Neural progenitor cell (in vitro differentiated cells): Measurements from ENCODE around the gene GGA3. TPM values are rescaled to one million over a fixed set of nuclear protein-coding genes. Genes with fewer than 3 reads are reported as not detected.
"Not testable (repeated sequence)": the region's sequence is repeated elsewhere in the genome, so short reads cannot be mapped to it uniquely, and the experiment has no call there.

ENCODE experiments used
- DNase-seq: peaks from one replicate; pipeline ENCODE4 v3.0.0-alpha.2; 2016; ENCODE audit warnings: low spot score
- H2AFZ ChIP-seq: fragments of 200-600 bp; sonication (generic); replicated peaks from 2 replicates; pipeline ENCODE4 v1.6.1; 2016; ENCODE audit warnings: antibody characterized with exemption
- H3F3A ChIP-seq: fragments of 200-600 bp; sonication (generic); 2 replicates; pipeline ENCODE4 v1.6.1; 2016; ENCODE audit warnings: antibody characterized with exemption, low read depth
- H3K27ac ChIP-seq: fragments of 200-600 bp; sonication (generic); 2 replicates; pipeline ENCODE4 v1.5.1; 2016; ENCODE audit warnings: mild to moderate bottlenecking
- H3K27me3 ChIP-seq: fragments of 200-600 bp; sonication (generic); 2 replicates; pipeline ENCODE4 v1.6.1; 2016; ENCODE audit warnings: mild to moderate bottlenecking, moderate library complexity
- H3K36me3 ChIP-seq: fragments of 200-600 bp; sonication (generic); 2 replicates; pipeline ENCODE4 v1.5.1; 2016
- H3K4me1 ChIP-seq: fragments of 200-600 bp; sonication (generic); 2 replicates; pipeline ENCODE4 v1.6.1; 2016; ENCODE audit warnings: mixed run types
- H3K4me2 ChIP-seq: fragments of 200-600 bp; sonication (generic); 2 replicates; pipeline ENCODE4 v1.6.1; 2016
- H3K4me3 ChIP-seq: fragments of 200-600 bp; sonication (generic); 2 replicates; pipeline ENCODE4 v1.5.1; 2016
- H3K79me2 ChIP-seq: fragments of 200-600 bp; sonication (generic); 2 replicates; pipeline ENCODE4 v1.6.1; 2016; ENCODE audit warnings: low read depth
- H3K9ac ChIP-seq: fragments of 200-600 bp; sonication (generic); 2 replicates; pipeline ENCODE4 v1.6.1; 2016
- H3K9me3 ChIP-seq: fragments of 200-600 bp; sonication (generic); 2 replicates; pipeline ENCODE4 v1.5.1; 2016; ENCODE audit warnings: low read depth
- H4K20me1 ChIP-seq: fragments of 200-600 bp; sonication (generic); 2 replicates; pipeline ENCODE4 v1.6.1; 2016; ENCODE audit warnings: low read depth
- H3K27ac Mint-ChIP-seq: 3 replicates; pipeline ENCODE4 v1.8.0; 2021; ENCODE audit warnings: mixed read lengths
- H3K27me3 Mint-ChIP-seq: 2 replicates; pipeline ENCODE4 v1.8.0; 2022; ENCODE audit warnings: low read depth, mild to moderate bottlenecking, inconsistent platforms, moderate library complexity, mixed read lengths; ENCODE audit not compliant: insufficient read depth
- H3K36me3 Mint-ChIP-seq: 3 replicates; pipeline ENCODE4 v1.8.0; 2021; ENCODE audit warnings: mixed read lengths
- H3K4me1 Mint-ChIP-seq: 3 replicates; pipeline ENCODE4 v1.8.0; 2021; ENCODE audit warnings: mixed read lengths
- H3K4me3 Mint-ChIP-seq: 3 replicates; pipeline ENCODE4 v1.8.0; 2021; ENCODE audit warnings: mild to moderate bottlenecking, moderate library complexity, mixed read lengths
- H3K9me3 Mint-ChIP-seq: 3 replicates; pipeline ENCODE4 v1.8.0; 2020; ENCODE audit warnings: mixed read lengths
- CTCF ChIP-seq: fragments of 200-600 bp; sonication (generic); IDR thresholded peaks from 2 replicates; pipeline ENCODE4 v1.5.1; 2017; ENCODE audit warnings: antibody characterized with exemption, mild to moderate bottlenecking
- EZH2 ChIP-seq: fragments of 200-600 bp; sonication (generic); IDR thresholded peaks from 2 replicates; pipeline ENCODE4 v1.6.1; 2017; ENCODE audit warnings: antibody characterized with exemption, mild to moderate bottlenecking, moderate library complexity
- EZH2phosphoT487 ChIP-seq: fragments of 200-600 bp; sonication (generic); IDR thresholded peaks from 2 replicates; pipeline ENCODE4 v1.6.1; 2017; ENCODE audit warnings: antibody characterized with exemption
- total RNA-seq: library from RNA; depleted of rRNA; stranded (reverse); fragments of >200 nt; gene quantifications from 2 replicates; pipeline ENCODE4 v1.2.3, GENCODE V29; 2015; ENCODE audit warnings: low replicate concordance

The GGA3 gene
- total RNA-seq, 1 donor from 2014 or later = 28.0 TPM

GRCh38 chr17:75209061-75209460, 52.3 kb downstream of the GGA3 start:
- H3K4me2 ChIP-seq = no peak overlapping the region
- H3K79me2 ChIP-seq = peaks cover 57% of the 10 kb centered on the region
- H3K27me3 ChIP-seq = no peaks in the 10 kb centered on the region
- Mint-ChIP-seq H3K4me3 (no peak overlapping the region), H3K27me3 (peaks cover 9% of the 10 kb centered on the region), H3K9me3 (no peaks in the 10 kb centered on the region), H3K27ac (no peak overlapping the region), H3K36me3 (peaks cover 16% of the 10 kb centered on the region), H3K4me1 (peaks cover 10% of the 10 kb centered on the region)
- no peak overlapping the region for H3K4me3 ChIP-seq
- H3K9me3 ChIP-seq = no peaks in the 10 kb centered on the region
- no peak for DNase-seq
- no peak overlapping the region for H2AFZ ChIP-seq
- peaks cover 8% of the 10 kb centered on the region for H4K20me1 ChIP-seq
- H3K9ac ChIP-seq = no peak overlapping the region
- H3F3A ChIP-seq = peaks cover 19% of the 10 kb centered on the region
- H3K4me1 ChIP-seq = peaks cover 4% of the 10 kb centered on the region
- H3K36me3 ChIP-seq = peaks cover 19% of the 10 kb centered on the region
- TF ChIP-seq CTCF (no peak), EZH2phosphoT487 (no peak), EZH2 (no peak)
- H3K27ac ChIP-seq = no peak overlapping the region

DNA sequence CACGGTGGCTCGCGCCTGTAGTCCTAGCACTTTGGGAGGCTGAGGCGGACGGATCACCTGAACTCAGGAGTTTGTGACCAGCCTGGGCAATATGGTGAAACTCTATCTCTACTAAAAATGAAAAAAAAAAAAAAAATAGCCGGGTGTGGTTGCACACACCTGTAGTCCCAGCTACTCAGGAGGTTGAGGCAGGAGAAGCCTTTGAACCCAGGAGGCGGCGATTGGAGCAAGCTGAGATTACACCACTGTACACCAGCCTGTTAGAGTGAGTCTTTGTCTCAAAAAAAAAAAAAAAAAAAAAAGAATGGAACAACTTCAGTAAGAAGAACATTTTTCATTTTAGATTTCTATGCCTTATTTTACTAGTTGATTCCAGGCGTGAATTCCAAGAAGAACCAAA, 53.2 kb downstream of the GGA3 start:
- Histone ChIP-seq H4K20me1 (peaks cover 8% of the 10 kb centered on the region), H3K36me3 (peaks cover 17% of the 10 kb centered on the region), H3F3A (peaks cover 21% of the 10 kb centered on the region), H3K27ac (no peak overlapping the region), H3K79me2 (peaks cover 58% of the 10 kb centered on the region), H3K9ac (no peak overlapping the region), H2AFZ (no peak overlapping the region), H3K4me1 (peaks cover 4% of the 10 kb centered on the region), H3K4me3 (no peak overlapping the region), H3K9me3 (no peaks in the 10 kb centered on the region), H3K4me2 (no peak overlapping the region), H3K27me3 (no peaks in the 10 kb centered on the region)
- TF ChIP-seq CTCF (no peak), EZH2phosphoT487 (no peak), EZH2 (no peak)
- H3K36me3 Mint-ChIP-seq = peaks cover 16% of the 10 kb centered on the region
- DNase-seq = no peak
- H3K4me3 Mint-ChIP-seq = peak overlapping the region; percentile 77
- H3K27me3 Mint-ChIP-seq = peaks cover 9% of the 10 kb centered on the region
- no peaks in the 10 kb centered on the region for H3K9me3 Mint-ChIP-seq
- no peak overlapping the region for H3K27ac Mint-ChIP-seq
- H3K4me1 Mint-ChIP-seq = peaks cover 14% of the 10 kb centered on the region

- Mint-ChIP-seq H3K27me3 (peaks cover 9% of the 10 kb centered on the region), H3K9me3 (no peaks in the 10 kb centered on the region), H3K36me3 (peaks cover 16% of the 10 kb centered on the region), H3K4me3 (peak overlapping the region; percentile 77), H3K27ac (no peak overlapping the region), H3K4me1 (peaks cover 14% of the 10 kb centered on the region)
- H3K27ac ChIP-seq = no peak overlapping the region
- no peak overlapping the region for H3K4me2 ChIP-seq
- no peaks in the 10 kb centered on the region for H3K9me3 ChIP-seq
- TF ChIP-seq CTCF (no peak), EZH2 (no peak), EZH2phosphoT487 (no peak)
- no peaks in the 10 kb centered on the region for H3K27me3 ChIP-seq
- H3F3A ChIP-seq = peaks cover 21% of the 10 kb centered on the region
- no peak overlapping the region for H3K9ac ChIP-seq
- H3K79me2 ChIP-seq = peaks cover 58% of the 10 kb centered on the region
- H2AFZ ChIP-seq = no peak overlapping the region
- H3K36me3 ChIP-seq = peaks cover 13% of the 10 kb centered on the region
- no peak overlapping the region for H3K4me3 ChIP-seq
- no peak for DNase-seq
- H3K4me1 ChIP-seq = peaks cover 4% of the 10 kb centered on the region
- H4K20me1 ChIP-seq = peaks cover 8% of the 10 kb centered on the region
These were observed 53.6 kb downstream of the GGA3 start for GRCh38 chr17:75207760-75208159.

- not testable (repeated sequence) for H3K27me3 Mint-ChIP-seq, H3K27ac Mint-ChIP-seq, H3K9me3 Mint-ChIP-seq, H3K4me1 ChIP-seq, H3K27me3 ChIP-seq, H2AFZ ChIP-seq, H3K9me3 ChIP-seq, DNase-seq, H3K27ac ChIP-seq, H4K20me1 ChIP-seq, H3K36me3 ChIP-seq
- Histone ChIP-seq H3K79me2 (peaks cover 58% of the 10 kb centered on the region), H3K4me3 (peak overlapping the region; percentile 80), H3K4me2 (peak overlapping the region; percentile 99), H3K9ac (peak overlapping the region; percentile 97), H3F3A (peaks cover 21% of the 10 kb centered on the region)
- Mint-ChIP-seq H3K4me1 (peaks cover 14% of the 10 kb centered on the region), H3K36me3 (peaks cover 16% of the 10 kb centered on the region), H3K4me3 (peak overlapping the region; percentile 96)
These were observed 54.4 kb downstream of the GGA3 start for GRCh38 chr17:75207050-75207407.
